Sciatic nerve (tissue), 2 donors: ENCODE results near the gene OTX2. TPM values are rescaled to one million over a fixed set of nuclear protein-coding genes. Genes with fewer than 3 reads are reported as not detected.

Experiments used
- ATAC-seq: fragments of 200-7000 bp; cut with Tn5 transposase; one replicate; pipeline ENCODE4 v1.9.1; 2020; ENCODE audit warnings: mild to moderate bottlenecking, moderate library complexity
- DNase-seq: peaks from one replicate; pipeline ENCODE4 v3.0.0-alpha.2; 2020; ENCODE audit warnings: low spot score
- intact Hi-C: fragments of 100-400 bp; cut with DNase I; formaldehyde crosslinking; loops from one replicate; pipeline ENCODE4 v1.14.2; 2022
- total RNA-seq: library from RNA; stranded (reverse); fragmentation: NEBNext Ultra II Directional; extraction: Animal tissue kit (Norgen Biotek cat#: 25700); gene quantifications from one replicate; pipeline ENCODE4 v1.2.1, GENCODE V29; 2021
- donor health status: DM: no; HTN: no; CAD: no.
- donor health status: DM: no; HTN: no; CAD: no.

The OTX2 gene
- total RNA-seq, 1 donor from 2014 or later = not detected

GRCh38 chr14:56798447-56799342, 11.6 kb downstream of the OTX2 start:
- intact Hi-C loops = no loop called here
- ATAC-seq (no peak), DNase-seq (no peak)

GRCh38 chr14:56797569-56798446, 12.5 kb downstream of the OTX2 start:
- intact Hi-C loops = no loop called here
- DNase-seq (no peak), ATAC-seq (no peak)

GRCh38 chr14:56797003-56797568, 13.2 kb downstream of the OTX2 start:
- ATAC-seq = no peak
- intact Hi-C loops = no loop called here
- no peak for DNase-seq

- intact Hi-C loops = no loop called here
- no peak for DNase-seq
- no peak for ATAC-seq
Observed at GRCh38 chr14:56796259-56796658, 14.0 kb downstream of the OTX2 start.

GRCh38 chr14:56795284-56795622, 15.0 kb downstream of the OTX2 start:
- DNase-seq (no peak), ATAC-seq (no peak)
- intact Hi-C loops = no loop called here

- ATAC-seq = no peak
- DNase-seq = no peak
- intact Hi-C loops = no loop called here
Observed at GRCh38 chr14:56794557-56795283, 15.6 kb downstream of the OTX2 start.

GRCh38 chr14:56794088-56794556, 16.2 kb downstream of the OTX2 start:
- ATAC-seq (no peak), DNase-seq (no peak)
- intact Hi-C loops = no loop called here

- ATAC-seq (no peak), DNase-seq (no peak)
- intact Hi-C loops = no loop called here
Observed at GRCh38 chr14:56789955-56790354, 20.3 kb downstream of the OTX2 start.

- DNase-seq = no peak
- intact Hi-C loops = no loop called here
- ATAC-seq = no peak
Observed at GRCh38 chr14:56787530-56787929, 22.7 kb downstream of the OTX2 start.

- intact Hi-C loops = no loop called here
- DNase-seq (no peak), ATAC-seq (no peak)
Observed at GRCh38 chr14:56782711-56783110, 27.6 kb downstream of the OTX2 start.

GRCh38 chr14:56774503-56774902, 35.8 kb downstream of the OTX2 start:
- ATAC-seq = no peak
- DNase-seq = no peak
- intact Hi-C loops = no loop called here

- ATAC-seq (no peak), DNase-seq (no peak)
- intact Hi-C loops = no loop called here
Observed at GRCh38 chr14:56770512-56770911, 39.8 kb downstream of the OTX2 start.

- ATAC-seq = no peak
Observed at GRCh38 chr14:56760164-56760914, 49.9 kb downstream of the OTX2 start.

GRCh38 chr14:56759633-56760032, 50.6 kb downstream of the OTX2 start:
- DNase-seq = no peak
- ATAC-seq = no peak
- intact Hi-C loops = no loop called here

More at GRCh38 chr14:56760164-56760914, 49.9 kb downstream of the OTX2 start:
- intact Hi-C loops = no loop called here
- no peak for DNase-seq

- intact Hi-C loops = no loop called here
- no peak for ATAC-seq
- DNase-seq = no peak
Observed at GRCh38 chr14:56759094-56759493, 51.2 kb downstream of the OTX2 start.

- DNase-seq = no peak
- intact Hi-C loops = no loop called here
- no peak for ATAC-seq
Observed at GRCh38 chr14:56754921-56755320, 55.4 kb downstream of the OTX2 start.

- ATAC-seq (no peak), DNase-seq (no peak)
- intact Hi-C loops = no loop called here
Observed at GRCh38 chr14:56753396-56753795, 56.9 kb downstream of the OTX2 start.

- intact Hi-C loops = no loop called here
- DNase-seq (no peak), ATAC-seq (no peak)
Observed at GRCh38 chr14:56752428-56752827, 57.9 kb downstream of the OTX2 start.
